Endothelial cell of umbilical vein (primary cell): Measurements from ENCODE around the gene CEBPG. TPM values are rescaled to one million over a fixed set of nuclear protein-coding genes. Genes with fewer than 3 reads are reported as not detected.

Source experiments
- BruUV-seq: library from RNA; stranded (reverse); fragments of 400-500 nt; replicated peaks from 2 replicates; lab custom pipeline; 2021; lab: Mats Ljungman, UMichigan
- CTCF ChIA-PET: fragments of 300-600, 350-600 bp; sonication (Branson Sonifier 250); formaldehyde crosslinking; loops from one replicate; lab custom pipeline; 2021; ENCODE audit warnings: antibody characterized with exemption, inconsistent platforms; lab: Charles Lee
- POLR2A ChIA-PET: fragments of 300-600, 350-600 bp; sonication (Branson Sonifier 250); formaldehyde crosslinking; loops from one replicate; lab custom pipeline; 2021; ENCODE audit warnings: antibody characterized with exemption, inconsistent platforms; lab: Charles Lee
- DNase-seq: peaks from one replicate; pipeline ENCODE4 v3.0.0-alpha.2; 2011; ENCODE audit warnings: low read depth, low spot score
- FAIRE-seq: peaks from 2 replicates; lab custom pipeline; 2011; peaks lifted over from hg19 to GRCh38; lab: Jason Lieb, UNC
- H2AFZ ChIP-seq: 2 replicates; pipeline ENCODE4 v1.6.0; 2012; ENCODE audit warnings: low read depth, low read length, control low read depth, inconsistent platforms
- H3K27ac ChIP-seq: 2 replicates; pipeline ENCODE4 v1.5.1; 2011; ENCODE audit warnings: low read depth, mild to moderate bottlenecking, control low read depth, low read length, moderate library complexity; ENCODE audit not compliant: insufficient read depth
- H3K27me3 ChIP-seq, 2 experiments: 2 replicates each; pipeline versions ENCODE4 v1.6.0 to v1.6.1; 2011; ENCODE audit warnings: low read length in 2 of 2, mixed read lengths in 1 of 2; ENCODE audit not compliant: control insufficient read depth in 2 of 2, insufficient read depth in 2 of 2
- H3K36me3 ChIP-seq, 2 experiments: 2 replicates in 1 of 2; 3 replicates in 1 of 2; pipeline ENCODE4 v1.5.1; 2011; ENCODE audit warnings: low read length in 2 of 2, mild to moderate bottlenecking in 1 of 2, moderate library complexity in 1 of 2; ENCODE audit not compliant: control insufficient read depth in 2 of 2, insufficient read depth in 2 of 2; ENCODE audit errors: extremely low read depth in 1 of 2
- H3K4me1 ChIP-seq: 3 replicates; pipeline ENCODE4 v1.5.1; 2011; ENCODE audit warnings: mild to moderate bottlenecking, low read length; ENCODE audit not compliant: control insufficient read depth, insufficient read depth; ENCODE audit errors: extremely low read depth
- H3K4me2 ChIP-seq: 2 replicates; pipeline ENCODE4 v1.6.1; 2011; ENCODE audit warnings: low read length, control low read depth, mixed read lengths; ENCODE audit not compliant: insufficient read depth
- H3K4me3 ChIP-seq, 3 experiments: fragments of 200-600 bp in 1 of 3; sonication (generic), shearing (Covaris generic) in 1 of 3; replicated peaks in 1 of 3; 2 replicates each; pipeline ENCODE4 v1.5.1; 2011 to 2016; ENCODE audit warnings: control low read depth in 3 of 3, low read length in 3 of 3, mild to moderate bottlenecking in 2 of 3, inconsistent platforms in 1 of 3, low read depth in 1 of 3, moderate library complexity in 1 of 3; ENCODE audit not compliant: insufficient read depth in 1 of 3
- H3K79me2 ChIP-seq: 2 replicates; pipeline ENCODE4 v1.6.0; 2012; ENCODE audit warnings: low read length, inconsistent platforms; ENCODE audit not compliant: control insufficient read depth, insufficient read depth
- H3K9ac ChIP-seq: replicated peaks from 2 replicates; pipeline ENCODE3; 2011; ENCODE audit warnings: low read length, control low read depth; ENCODE audit not compliant: insufficient read depth; ENCODE audit errors: extremely low read depth
- H3K9me1 ChIP-seq: replicated peaks from 3 replicates; pipeline ENCODE4 v1.6.0; 2011; ENCODE audit warnings: mild to moderate bottlenecking, low read length; ENCODE audit not compliant: control insufficient read depth, insufficient read depth; ENCODE audit errors: extremely low read depth
- H3K9me3 ChIP-seq: replicated peaks from 2 replicates; pipeline ENCODE4 v1.5.1; 2012; ENCODE audit warnings: low read length, inconsistent platforms; ENCODE audit not compliant: control insufficient read depth, insufficient read depth
- H4K20me1 ChIP-seq: replicated peaks from 2 replicates; pipeline ENCODE3; 2011; ENCODE audit warnings: mild to moderate bottlenecking, low read length; ENCODE audit not compliant: control insufficient read depth, insufficient read depth; ENCODE audit errors: extremely low read depth
- EZH2 ChIP-seq: IDR thresholded peaks from 2 replicates; pipeline ENCODE4 v1.6.1; 2012; ENCODE audit warnings: borderline replicate concordance, low read depth, mild to moderate bottlenecking, moderate library complexity, low read length, inconsistent platforms; ENCODE audit not compliant: severe bottlenecking
- FOS ChIP-seq: IDR thresholded peaks from 2 replicates; pipeline ENCODE4 v1.6.1; 2011; ENCODE audit warnings: mild to moderate bottlenecking, low read length, moderate library complexity, borderline replicate concordance; ENCODE audit not compliant: insufficient read depth
- GATA2 ChIP-seq: IDR thresholded peaks from 2 replicates; pipeline ENCODE4 v1.7.0; 2011; ENCODE audit warnings: low read depth, mild to moderate bottlenecking, moderate library complexity, mixed read lengths, low read length; ENCODE audit not compliant: insufficient read length, insufficient read depth
- JUN ChIP-seq: IDR thresholded peaks from 2 replicates; pipeline ENCODE4 v1.6.1; 2011; ENCODE audit warnings: borderline replicate concordance, low read depth; ENCODE audit not compliant: insufficient read length, insufficient read depth
- MYC ChIP-seq: IDR thresholded peaks from one replicate; pipeline ENCODE4 v1.6.1; 2011; ENCODE audit warnings: mild to moderate bottlenecking, low read depth, low read length
- POLR2A ChIP-seq: IDR thresholded peaks from 2 replicates; pipeline ENCODE4 v1.6.1; 2012; ENCODE audit warnings: low read depth, mild to moderate bottlenecking, control low read depth, low read length
- POLR2AphosphoS5 ChIP-seq: IDR thresholded peaks from 2 replicates; pipeline ENCODE4 v1.6.1; 2012; ENCODE audit warnings: low read depth, mild to moderate bottlenecking, control low read depth, low read length, moderate library complexity; ENCODE audit not compliant: insufficient read depth
- dilution Hi-C: fragments of 300-500 bp; cut with MboI; formaldehyde crosslinking; loops from one replicate; pipeline ENCODE4 v1.15.0; 2019; ENCODE audit warnings: low sequenced_read_pairs; ENCODE audit not compliant: extremely low pct_ligation_motif_present
- intact Hi-C: fragments of 100-400 bp; cut with micrococcal nuclease; formaldehyde crosslinking; loops from one replicate; pipeline ENCODE4 v1.10.0; 2022
- polyA plus RNA-seq, 4 experiments: library from polyadenylated mRNA; depleted of rRNA in 3 of 4; stranded (reverse) in 3 of 4; unstranded in 1 of 4; fragments of >200 nt; gene quantifications; 2 replicates each; pipeline versions ENCODE4 v1.2.1 to v1.2.3, GENCODE V29; 2011 to 2012; ENCODE audit warnings: missing spikeins in 1 of 4
- total RNA-seq: library from RNA; stranded (reverse); gene quantifications from 2 replicates; pipeline ENCODE4 v1.2.3, GENCODE V29; 2021
- TF ChIP-seq, protein P1 (sequence below), 2 donors: IDR thresholded peaks; 1 replicate in 1 of 2; 2 replicates in 1 of 2; pipeline ENCODE4 v1.5.1; 2011; ENCODE audit warnings: low read length in 2 of 2, mild to moderate bottlenecking in 2 of 2, moderate library complexity in 2 of 2, control low read depth in 1 of 2, inconsistent platforms in 1 of 2, low read depth in 1 of 2; ENCODE audit not compliant: insufficient read depth in 1 of 2; ENCODE audit errors: extremely low read depth in 1 of 2
- TF ChIP-seq, protein P2 (sequence below): IDR thresholded peaks from 2 replicates; pipeline ENCODE4 v1.6.1; 2011; ENCODE audit not compliant: insufficient read depth, insufficient read length

Gene CEBPG
- total and polyA plus RNA-seq, 2 donors (not counting 3 experiments of a cell fraction or from before 2014, with no cell fraction given) = 10.2 to 24.6 TPM

DNA sequence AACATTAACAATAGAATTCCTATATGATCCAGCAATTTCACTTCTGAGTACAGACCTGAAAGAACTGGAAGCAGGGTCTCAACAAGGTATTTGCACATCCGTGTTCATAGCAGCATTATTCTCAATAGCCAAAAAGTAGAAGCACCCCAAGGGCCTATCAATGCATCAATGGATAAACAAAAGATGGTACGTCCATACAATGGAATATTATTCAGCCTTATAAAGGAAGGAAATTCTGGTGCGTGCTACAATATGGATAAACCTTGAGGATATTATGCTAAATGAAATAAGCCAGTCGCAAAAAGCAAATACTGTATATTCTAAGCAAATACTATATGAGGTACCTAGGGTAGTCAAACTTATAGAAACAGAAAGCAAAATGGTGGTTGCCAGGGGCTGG lies 40.4 kb upstream of the CEBPG start:
- Histone ChIP-seq H4K20me1 (no peaks in the 10 kb centered on the region), H3K9ac (no peak overlapping the region), H3K4me3 (no peak overlapping the region), H3K27ac (no peak overlapping the region), H3K27me3 (peaks cover 0 to 2% of the 10 kb centered on the region in 2 experiments), H3K4me2 (no peak overlapping the region), H3K36me3 (no peaks in the 10 kb centered on the region), H3K4me1 (no peaks in the 10 kb centered on the region), H3K9me1 (no peaks in the 10 kb centered on the region), H3K79me2 (no peaks in the 10 kb centered on the region), H2AFZ (no peak overlapping the region), H3K9me3 (no peaks in the 10 kb centered on the region)
- POLR2A ChIA-PET = no interaction called here
- no peak for TF ChIP-seq FOS
- TF ChIP-seq, protein P1, sequence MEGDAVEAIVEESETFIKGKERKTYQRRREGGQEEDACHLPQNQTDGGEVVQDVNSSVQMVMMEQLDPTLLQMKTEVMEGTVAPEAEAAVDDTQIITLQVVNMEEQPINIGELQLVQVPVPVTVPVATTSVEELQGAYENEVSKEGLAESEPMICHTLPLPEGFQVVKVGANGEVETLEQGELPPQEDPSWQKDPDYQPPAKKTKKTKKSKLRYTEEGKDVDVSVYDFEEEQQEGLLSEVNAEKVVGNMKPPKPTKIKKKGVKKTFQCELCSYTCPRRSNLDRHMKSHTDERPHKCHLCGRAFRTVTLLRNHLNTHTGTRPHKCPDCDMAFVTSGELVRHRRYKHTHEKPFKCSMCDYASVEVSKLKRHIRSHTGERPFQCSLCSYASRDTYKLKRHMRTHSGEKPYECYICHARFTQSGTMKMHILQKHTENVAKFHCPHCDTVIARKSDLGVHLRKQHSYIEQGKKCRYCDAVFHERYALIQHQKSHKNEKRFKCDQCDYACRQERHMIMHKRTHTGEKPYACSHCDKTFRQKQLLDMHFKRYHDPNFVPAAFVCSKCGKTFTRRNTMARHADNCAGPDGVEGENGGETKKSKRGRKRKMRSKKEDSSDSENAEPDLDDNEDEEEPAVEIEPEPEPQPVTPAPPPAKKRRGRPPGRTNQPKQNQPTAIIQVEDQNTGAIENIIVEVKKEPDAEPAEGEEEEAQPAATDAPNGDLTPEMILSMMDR (IDR thresholded peaks at IDR 0.05; ENCODE audit: extremely low read depth in 1 of 2, insufficient read depth in 1 of 2, low read depth in 1 of 2, low read length in 2 of 2) = no peak
- TF ChIP-seq GATA2 = no peak
- TF ChIP-seq JUN = no peak
- TF ChIP-seq POLR2A = no peak
- TF ChIP-seq, protein P2, sequence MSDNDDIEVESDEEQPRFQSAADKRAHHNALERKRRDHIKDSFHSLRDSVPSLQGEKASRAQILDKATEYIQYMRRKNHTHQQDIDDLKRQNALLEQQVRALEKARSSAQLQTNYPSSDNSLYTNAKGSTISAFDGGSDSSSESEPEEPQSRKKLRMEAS = no peak
- TF ChIP-seq POLR2AphosphoS5 = no peak
- TF ChIP-seq MYC = no peak
- TF ChIP-seq EZH2 = no peak
- CTCF ChIA-PET = interaction anchor here (0.9 kb wide), 1 partner anchor 74 kb away, joined by 4 read pairs; no protein-coding TSS in a partner anchor
- intact Hi-C loops = no loop called here
- FAIRE-seq = no peak
- no peak for DNase-seq
- no TSS peak for BruUV-seq
- dilution Hi-C loops = no loop called here
